NCI-H526 treated with DMSO at 0.1 percent for 48 hours (cell line): ENCODE results near the gene KLHL30.
"Not testable (repeated sequence)": the region's sequence is repeated elsewhere in the genome, so short reads cannot be mapped to it uniquely, and the experiment has no call there.

Experiments used
- DNase-seq: peaks from one replicate; lab custom pipeline; 2025; lab: John Stamatoyannopoulos, UW

The KLHL30 gene

GRCh38 chr2:238163481-238164198 lies 25.2 kb downstream of the KLHL30 start:
- no peak for DNase-seq

- no peak for DNase-seq
Observed at GRCh38 chr2:238164906-238165287, 26.4 kb downstream of the KLHL30 start.

GRCh38 chr2:238165288-238165921 lies 26.9 kb downstream of the KLHL30 start:
- DNase-seq = no peak

GRCh38 chr2:238166391-238167343 lies 28.2 kb downstream of the KLHL30 start:
- no peak for DNase-seq

GRCh38 chr2:238167344-238167715 lies 28.9 kb downstream of the KLHL30 start:
- no peak for DNase-seq

GRCh38 chr2:238167761-238168160 lies 29.3 kb downstream of the KLHL30 start:
- no peak for DNase-seq

- no peak for DNase-seq
Observed at GRCh38 chr2:238168196-238169047, 30.0 kb downstream of the KLHL30 start.

- no peak for DNase-seq
Observed at GRCh38 chr2:238169048-238169707, 30.7 kb downstream of the KLHL30 start.

- no peak for DNase-seq
Observed at GRCh38 chr2:238169708-238170251, 31.3 kb downstream of the KLHL30 start.

- DNase-seq = no peak
Observed at GRCh38 chr2:238170386-238171071, 32.1 kb downstream of the KLHL30 start.

GRCh38 chr2:238171072-238171431 lies 32.6 kb downstream of the KLHL30 start:
- DNase-seq = not testable (repeated sequence)

- DNase-seq = no peak
Observed at GRCh38 chr2:238171575-238172187, 33.2 kb downstream of the KLHL30 start.

- no peak for DNase-seq
Observed at GRCh38 chr2:238172439-238172838, 34.0 kb downstream of the KLHL30 start.

- DNase-seq = no peak
Observed at GRCh38 chr2:238173692-238174091, 35.2 kb downstream of the KLHL30 start.

- no peak for DNase-seq
Observed at GRCh38 chr2:238174291-238174690, 35.8 kb downstream of the KLHL30 start.

- DNase-seq = no peak
Observed at GRCh38 chr2:238174701-238175100, 36.2 kb downstream of the KLHL30 start.

- DNase-seq = no peak
Observed at GRCh38 chr2:238176613-238177012, 38.1 kb downstream of the KLHL30 start.

- DNase-seq = no peak
Observed at GRCh38 chr2:238180554-238180953, 42.1 kb downstream of the KLHL30 start.

GRCh38 chr2:238182362-238182761 lies 43.9 kb downstream of the KLHL30 start:
- no peak for DNase-seq

GRCh38 chr2:238183821-238184220 lies 45.4 kb downstream of the KLHL30 start:
- DNase-seq = no peak
